Measurements from ENCODE around the gene USP8. TPM values are rescaled to one million over a fixed set of nuclear protein-coding genes. Genes with fewer than 3 reads are reported as not detected.
"Not testable (repeated sequence)": the region's sequence is repeated elsewhere in the genome, so short reads cannot be mapped to it uniquely, and the experiment has no call there.

Gene USP8
- total and polyA plus RNA-seq, 2 of the 4 experiments (the other 2 are of a cell fraction): 25.4 to 52.2 TPM

- H2AK5ac ChIP-seq (ENCODE audit: low read depth, low read length); DNase-seq; H3K4me3 ChIP-seq (ENCODE audit: insufficient read depth, low read depth, low read length); H3K79me1 ChIP-seq (ENCODE audit: low read depth in 1 of 2, low read length in 2 of 2); H3K4me2 ChIP-seq (ENCODE audit: low read depth, low read length); dilution Hi-C loops (cut with HindIII; ENCODE audit: low sequenced_read_pairs, unreplicated experiment); H3K14ac ChIP-seq (replicated peaks; ENCODE audit: low read depth, low read length); H2BK120ac ChIP-seq (ENCODE audit: low read depth, low read length); H3K9me1 ChIP-seq (ENCODE audit: insufficient read depth, low read length); BruUV-seq (replicated peaks); H4K8ac ChIP-seq (ENCODE audit: low read depth in 2 of 2, low read length in 2 of 2); H3K4me1 ChIP-seq (ENCODE audit: control insufficient read depth, insufficient read depth, low read length); H3K36me3 ChIP-seq (ENCODE audit: control insufficient read depth, insufficient read depth, low read length); H2BK20ac ChIP-seq (ENCODE audit: low read depth, low read length); H4K91ac ChIP-seq (ENCODE audit: insufficient read depth, low read depth, low read length); ATAC-seq (ENCODE audit: low read depth); H3K27ac ChIP-seq (ENCODE audit: insufficient read depth, low read length); H3K4ac ChIP-seq (ENCODE audit: low read depth, low read length); H2BK5ac ChIP-seq (ENCODE audit: low read depth, low read length, poor library complexity, severe bottlenecking); H2AK9ac ChIP-seq (replicated peaks; ENCODE audit: low read depth, low read length, poor library complexity); H3K9ac ChIP-seq (ENCODE audit: low read depth, low read length); H3K56ac ChIP-seq (ENCODE audit: extremely low read depth, insufficient read depth, low read length); intact Hi-C loops (cut with micrococcal nuclease); H4K5ac ChIP-seq (ENCODE audit: low read depth, low read length); in situ Hi-C loops (cut with MboI; ENCODE audit: low sequenced_read_pairs); H3K9me3 ChIP-seq (ENCODE audit: control insufficient read depth, insufficient read depth, low read length); H3K23ac ChIP-seq (ENCODE audit: low read depth, low read length); H2BK15ac ChIP-seq (ENCODE audit: low read depth, low read length); H2AFZ ChIP-seq (replicated peaks; ENCODE audit: low read length, poor library complexity); H3K18ac ChIP-seq (ENCODE audit: low read depth, low read length); H3K27me3 ChIP-seq (ENCODE audit: control insufficient read depth, insufficient read depth, low read length); H4K20me1 ChIP-seq (ENCODE audit: insufficient read depth, low read length); POLR2A ChIA-PET (ENCODE audit: unreplicated experiment): not testable (repeated sequence)
- WGBS, 2 experiments (ENCODE audit: extremely low coverage in 2 of 2, insufficient read length in 1 of 2): no CpG with 5 or more reads among the region's 4 CpGs
- CTCF ChIA-PET: interaction anchor here (1.0 kb wide), 1 partner anchor 21 kb away, joined by 3 read pairs; no protein-coding TSS in a partner anchor
These were observed 32.6 kb upstream of the USP8 start for GRCh38 chr15:50391561-50391960.
